ENCODE measurements around the gene LPIN2.

The LPIN2 gene

DNA sequence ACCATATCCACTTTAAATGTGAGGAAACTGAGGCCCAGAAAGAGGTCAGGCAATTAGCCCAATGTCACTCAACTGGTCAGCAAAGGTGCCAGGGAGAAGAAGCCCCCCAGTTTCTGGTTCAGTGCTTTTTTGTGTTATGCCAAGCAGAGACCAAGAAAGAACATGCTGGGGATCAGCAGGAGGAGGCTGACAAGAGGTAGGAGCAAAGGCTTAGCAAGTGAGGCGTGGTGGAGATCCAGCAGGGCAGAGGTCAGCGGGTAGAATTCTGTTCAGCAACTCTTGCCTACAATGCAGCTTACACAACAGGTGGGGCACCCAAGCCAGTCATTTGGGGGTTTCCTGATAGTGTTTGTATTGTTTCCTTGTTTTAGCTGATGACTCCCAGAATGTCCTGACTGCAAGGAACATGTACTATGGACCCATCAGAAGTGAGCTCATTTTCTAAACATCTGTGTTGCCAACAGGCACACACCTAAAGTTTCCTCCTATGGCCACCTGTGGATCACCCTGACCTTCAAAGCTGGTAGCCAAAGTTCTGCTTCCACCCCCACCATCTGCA is 28.2 kb downstream of the LPIN2 start:
- Histone ChIP-seq H3K4me3 (ENCODE audit: low read depth in 1 of 2, low read length in 1 of 2) (no peak overlapping the region), H3K27me3 (no peaks in the 10 kb centered on the region), H3K27ac (peak overlapping the region; percentile 63), H3K36me3 (no peaks in the 10 kb centered on the region), H3K9me3 (no peaks in the 10 kb centered on the region), H3K4me1 (ENCODE audit: control insufficient read depth in 1 of 2, insufficient read depth in 1 of 2, low read depth in 1 of 2, low read length in 1 of 2) (peaks cover 76 to 81% of the 10 kb centered on the region in 2 experiments)
- TF ChIP-seq, protein P1, sequence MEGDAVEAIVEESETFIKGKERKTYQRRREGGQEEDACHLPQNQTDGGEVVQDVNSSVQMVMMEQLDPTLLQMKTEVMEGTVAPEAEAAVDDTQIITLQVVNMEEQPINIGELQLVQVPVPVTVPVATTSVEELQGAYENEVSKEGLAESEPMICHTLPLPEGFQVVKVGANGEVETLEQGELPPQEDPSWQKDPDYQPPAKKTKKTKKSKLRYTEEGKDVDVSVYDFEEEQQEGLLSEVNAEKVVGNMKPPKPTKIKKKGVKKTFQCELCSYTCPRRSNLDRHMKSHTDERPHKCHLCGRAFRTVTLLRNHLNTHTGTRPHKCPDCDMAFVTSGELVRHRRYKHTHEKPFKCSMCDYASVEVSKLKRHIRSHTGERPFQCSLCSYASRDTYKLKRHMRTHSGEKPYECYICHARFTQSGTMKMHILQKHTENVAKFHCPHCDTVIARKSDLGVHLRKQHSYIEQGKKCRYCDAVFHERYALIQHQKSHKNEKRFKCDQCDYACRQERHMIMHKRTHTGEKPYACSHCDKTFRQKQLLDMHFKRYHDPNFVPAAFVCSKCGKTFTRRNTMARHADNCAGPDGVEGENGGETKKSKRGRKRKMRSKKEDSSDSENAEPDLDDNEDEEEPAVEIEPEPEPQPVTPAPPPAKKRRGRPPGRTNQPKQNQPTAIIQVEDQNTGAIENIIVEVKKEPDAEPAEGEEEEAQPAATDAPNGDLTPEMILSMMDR (IDR thresholded peaks at IDR 0.05), result no peak

DNA sequence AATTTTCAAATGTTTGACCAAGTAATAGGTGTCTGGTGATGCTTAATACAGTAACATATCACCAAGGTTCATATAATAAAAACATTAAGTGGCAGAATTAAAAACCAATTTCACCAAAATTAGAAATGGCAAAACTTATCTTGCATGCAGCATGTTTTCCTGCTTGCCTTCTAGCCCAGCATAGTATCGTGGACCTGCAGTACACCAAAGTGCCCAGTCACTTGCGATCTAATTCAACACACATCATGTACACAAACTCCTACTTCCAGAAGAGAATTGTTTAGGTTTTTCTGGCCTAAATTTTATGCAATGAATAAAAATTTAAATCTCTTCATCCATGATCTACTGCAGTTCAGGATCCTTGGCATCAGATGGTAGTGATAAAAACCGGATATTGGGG is 28.9 kb downstream of the LPIN2 start:
- H3K27me3 ChIP-seq, result no peaks in the 10 kb centered on the region
- no peaks in the 10 kb centered on the region for H3K36me3 ChIP-seq
- H3K27ac ChIP-seq, result peak overlapping the region; percentile 63
- TF ChIP-seq, protein P1 (IDR thresholded peaks at IDR 0.05), result no peak
- no peak overlapping the region for H3K4me3 ChIP-seq (ENCODE audit: low read depth in 1 of 2, low read length in 1 of 2)
- H3K9me3 ChIP-seq, result no peaks in the 10 kb centered on the region
- H3K4me1 ChIP-seq (ENCODE audit: control insufficient read depth in 1 of 2, insufficient read depth in 1 of 2, low read depth in 1 of 2, low read length in 1 of 2), result peaks cover 81% of the 10 kb centered on the region in 2 experiments

DNA sequence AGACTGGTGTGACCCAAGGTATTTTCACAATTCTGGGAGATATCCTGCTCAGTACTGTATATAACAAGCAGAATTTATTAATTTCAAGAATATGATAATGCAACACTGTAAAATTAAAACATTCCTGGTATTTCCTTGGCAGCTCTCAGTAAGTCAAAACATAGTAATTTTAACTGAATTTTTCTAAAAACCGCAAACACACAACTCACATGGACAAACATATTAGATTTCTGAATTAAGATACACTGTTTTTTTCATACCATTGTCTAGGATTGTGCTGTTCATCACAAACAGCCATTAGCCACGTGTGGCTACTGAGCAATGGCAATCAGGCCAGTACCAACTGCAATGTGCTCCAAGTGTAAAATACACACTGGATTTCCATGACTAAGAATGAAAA is 29.6 kb downstream of the LPIN2 start:
- H3K27ac ChIP-seq, result peak overlapping the region; percentile 47
- peaks cover 88 to 89% of the 10 kb centered on the region in 2 experiments for H3K4me1 ChIP-seq (ENCODE audit: control insufficient read depth in 1 of 2, insufficient read depth in 1 of 2, low read depth in 1 of 2, low read length in 1 of 2)
- no peaks in the 10 kb centered on the region for H3K9me3 ChIP-seq
- no peaks in the 10 kb centered on the region for H3K27me3 ChIP-seq
- TF ChIP-seq, protein P1 (IDR thresholded peaks at IDR 0.05), result no peak
- H3K36me3 ChIP-seq, result no peaks in the 10 kb centered on the region
- H3K4me3 ChIP-seq (ENCODE audit: low read depth in 1 of 2, low read length in 1 of 2), result no peak overlapping the region

DNA sequence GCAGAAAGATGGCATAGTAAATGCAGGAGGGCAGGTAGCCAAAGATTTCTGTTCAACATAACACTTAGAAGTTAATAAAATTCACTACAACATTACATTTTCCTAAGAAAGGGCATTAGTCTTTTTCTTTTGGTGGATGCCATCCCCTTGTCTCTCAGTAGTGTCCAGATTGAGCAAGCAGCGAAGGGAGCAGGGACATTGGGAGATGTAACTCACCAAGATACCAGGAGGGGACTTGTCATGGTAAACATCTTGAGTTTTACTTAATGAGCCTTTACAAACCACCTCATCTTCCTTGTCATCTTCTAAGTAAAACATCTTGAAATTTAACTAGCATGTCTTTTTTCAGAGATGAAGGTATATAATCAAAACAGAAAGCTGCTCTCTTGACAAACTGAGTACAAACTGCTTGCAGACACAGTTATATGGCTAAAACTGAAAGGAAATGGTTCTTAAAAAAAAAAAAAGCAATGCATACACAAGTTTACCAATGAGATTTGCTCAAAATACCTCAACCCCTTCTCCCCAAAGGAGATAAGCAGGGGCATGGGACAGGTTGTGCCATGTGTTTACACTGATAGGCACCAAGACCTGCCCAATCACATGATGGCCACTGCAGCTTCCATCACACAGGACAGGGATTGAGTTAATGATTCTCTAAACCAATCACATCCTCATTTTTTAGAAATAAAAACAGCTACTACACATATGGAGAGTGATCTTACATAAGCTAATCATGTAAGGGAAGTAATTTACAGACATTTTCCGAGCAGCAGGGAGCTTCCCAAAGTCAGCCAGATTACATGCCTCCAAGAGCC is 30.3 kb downstream of the LPIN2 start:
- TF ChIP-seq, protein P1 (IDR thresholded peaks at IDR 0.05), result no peak
- Histone ChIP-seq H3K27ac (peak overlapping the region; percentile 47), H3K9me3 (no peaks in the 10 kb centered on the region), H3K4me1 (ENCODE audit: control insufficient read depth in 1 of 2, insufficient read depth in 1 of 2, low read depth in 1 of 2, low read length in 1 of 2) (peaks cover 91 to 94% of the 10 kb centered on the region in 2 experiments), H3K27me3 (no peaks in the 10 kb centered on the region), H3K36me3 (no peaks in the 10 kb centered on the region), H3K4me3 (ENCODE audit: low read depth in 1 of 2, low read length in 1 of 2) (no peak overlapping the region)

DNA sequence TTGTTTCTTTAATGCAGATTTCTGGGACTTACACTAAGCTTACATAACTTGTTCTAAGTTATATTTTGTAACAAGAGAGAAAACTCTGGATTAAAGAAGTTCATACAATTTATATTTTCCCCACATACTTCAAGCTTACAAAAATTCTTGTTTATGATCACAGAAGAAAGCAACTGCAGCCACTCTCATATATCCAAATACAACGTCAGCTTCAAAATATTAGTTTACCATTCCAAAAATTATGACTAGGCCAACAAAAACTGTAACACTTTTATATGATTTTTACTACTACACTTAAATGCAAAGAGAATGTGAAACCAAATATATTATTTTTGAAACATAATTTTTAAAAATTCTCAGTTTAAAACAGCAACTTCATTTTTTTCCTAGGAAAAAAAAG is 30.9 kb downstream of the LPIN2 start:
- H3K27me3 ChIP-seq, result no peaks in the 10 kb centered on the region
- H3K4me1 ChIP-seq (ENCODE audit: control insufficient read depth in 1 of 2, insufficient read depth in 1 of 2, low read depth in 1 of 2, low read length in 1 of 2), result peaks cover 88 to 92% of the 10 kb centered on the region in 2 experiments
- no peaks in the 10 kb centered on the region for H3K9me3 ChIP-seq
- no peak overlapping the region for H3K4me3 ChIP-seq (ENCODE audit: low read depth in 1 of 2, low read length in 1 of 2)
- peak overlapping the region; percentile 84 for H3K27ac ChIP-seq
- TF ChIP-seq, protein P1 (IDR thresholded peaks at IDR 0.05), result no peak
- no peaks in the 10 kb centered on the region for H3K36me3 ChIP-seq
